Left ventricle myocardium superior (tissue), 1 donor: ENCODE measurements around the gene GART. TPM values are rescaled to one million over a fixed set of nuclear protein-coding genes. Genes with fewer than 3 reads are reported as not detected.
"Not testable (repeated sequence)": the region's sequence is repeated elsewhere in the genome, so short reads cannot be mapped to it uniquely, and the experiment has no call there.

ENCODE experiments used
- ATAC-seq: fragments of 200-7000 bp; cut with Tn5 transposase; one replicate; pipeline ENCODE4 v1.9.1; 2020; ENCODE audit warnings: mild to moderate bottlenecking, moderate library complexity
- DNase-seq: peaks from one replicate; pipeline ENCODE4 v3.0.0-alpha.2; 2020
- intact Hi-C: fragments of 100-400 bp; cut with micrococcal nuclease; formaldehyde crosslinking; loops from one replicate; pipeline ENCODE4 v1.11.0; 2022
- total RNA-seq: library from RNA; stranded (reverse); fragmentation: NEBNext Ultra II Directional; extraction: Animal tissue kit (Norgen Biotek cat#: 25700); gene quantifications from one replicate; pipeline ENCODE4 v1.2.1, GENCODE V29; 2021
- donor health status: DM: no; HTN: yes; CAD: no; lungs with severe emphysema.

GART gene
- total RNA-seq, 1 donor from 2014 or later = 33.4 TPM

DNA sequence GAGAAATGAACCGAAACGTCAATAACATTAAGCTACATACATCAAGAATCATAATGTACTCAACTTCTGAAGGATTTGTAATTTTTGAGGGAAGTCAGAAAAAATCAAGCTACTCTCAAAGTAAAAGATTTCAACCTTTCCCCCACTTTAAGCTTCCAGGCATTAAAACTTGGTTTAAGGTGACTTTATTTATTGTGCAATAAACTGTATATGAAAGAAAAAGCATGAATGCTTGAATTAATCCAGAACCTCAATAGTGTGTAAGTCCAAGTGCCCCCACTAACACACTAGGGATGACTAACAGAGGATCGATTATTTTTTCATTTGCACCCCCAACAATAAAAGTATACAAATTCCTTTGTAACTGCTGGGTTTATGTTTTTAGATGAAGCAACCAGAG, 10.9 kb downstream of the GART start:
- ATAC-seq (no peak), DNase-seq (no peak)
- intact Hi-C loops = no loop called here

DNA sequence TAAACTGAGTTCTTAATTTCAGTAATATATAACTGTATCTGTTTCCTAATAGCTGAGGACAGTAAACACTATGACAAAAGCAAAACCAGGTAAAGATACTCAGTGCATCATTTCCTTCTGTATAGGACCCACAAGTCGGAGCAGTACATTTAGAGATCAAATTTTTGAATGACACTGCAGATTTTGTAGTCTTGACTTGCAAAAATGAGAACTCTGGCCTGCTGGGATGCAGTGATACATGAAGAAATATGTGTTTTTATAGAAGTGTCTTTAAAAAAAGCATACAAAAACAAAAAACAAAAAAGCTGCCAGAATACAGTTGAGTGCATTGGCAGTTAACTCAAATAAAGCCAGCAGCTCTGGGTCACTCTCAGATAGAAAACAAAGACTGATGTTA, 19.0 kb downstream of the GART start:
- no peak for ATAC-seq
- intact Hi-C loops = no loop called here
- no peak for DNase-seq

DNA sequence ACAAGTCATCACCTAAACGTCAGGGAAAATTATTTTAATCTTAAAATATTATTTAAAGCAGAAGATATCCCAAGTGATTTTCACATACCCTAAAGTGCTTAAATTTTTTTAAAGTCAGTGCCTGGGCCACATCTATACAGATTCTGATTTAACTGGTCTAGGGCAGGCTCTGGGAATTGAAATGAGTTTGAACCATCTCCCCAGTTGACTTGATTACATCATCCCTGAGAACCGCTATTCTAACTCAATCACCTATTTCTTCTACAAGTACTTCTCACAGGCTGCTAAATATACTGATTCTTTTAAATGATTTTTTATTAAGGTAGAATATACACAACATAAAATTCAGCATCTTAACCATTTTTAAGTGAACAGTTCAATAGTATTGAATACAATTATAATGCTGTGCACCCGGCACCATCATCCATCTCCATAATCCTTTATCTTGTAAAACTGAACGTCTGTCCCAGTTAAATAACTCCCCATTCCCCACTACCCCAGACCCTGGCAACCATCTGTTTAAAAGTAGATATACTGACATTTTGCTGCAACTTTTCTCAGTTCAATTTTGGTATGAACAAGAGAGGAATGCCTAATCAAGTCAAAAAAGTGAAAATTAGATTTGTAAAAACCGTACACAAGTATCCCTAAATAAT, 19.5 kb downstream of the GART start:
- intact Hi-C loops = no loop called here
- DNase-seq (no peak), ATAC-seq (no peak)

DNA sequence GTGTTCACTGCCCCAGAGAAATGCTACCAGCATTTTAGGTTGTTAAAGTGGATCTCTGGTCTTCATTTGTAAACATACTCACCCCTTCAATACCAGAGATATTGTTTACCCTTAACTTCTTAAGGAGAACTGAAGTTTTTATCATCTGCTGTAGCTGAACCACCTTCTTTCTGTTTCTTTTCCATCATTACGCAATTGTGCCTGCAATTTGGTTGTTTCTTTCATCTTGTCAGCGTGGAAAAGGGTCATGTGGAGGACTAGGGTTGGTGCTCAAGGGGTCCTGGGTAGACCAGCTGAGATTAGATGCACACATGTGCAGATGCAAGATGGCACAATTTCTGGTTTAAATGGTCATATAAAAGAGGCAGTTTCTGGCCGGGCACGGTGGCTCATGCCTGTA, 23.0 kb downstream of the GART start:
- ATAC-seq (no peak), DNase-seq (no peak)
- intact Hi-C loops = no loop called here

DNA sequence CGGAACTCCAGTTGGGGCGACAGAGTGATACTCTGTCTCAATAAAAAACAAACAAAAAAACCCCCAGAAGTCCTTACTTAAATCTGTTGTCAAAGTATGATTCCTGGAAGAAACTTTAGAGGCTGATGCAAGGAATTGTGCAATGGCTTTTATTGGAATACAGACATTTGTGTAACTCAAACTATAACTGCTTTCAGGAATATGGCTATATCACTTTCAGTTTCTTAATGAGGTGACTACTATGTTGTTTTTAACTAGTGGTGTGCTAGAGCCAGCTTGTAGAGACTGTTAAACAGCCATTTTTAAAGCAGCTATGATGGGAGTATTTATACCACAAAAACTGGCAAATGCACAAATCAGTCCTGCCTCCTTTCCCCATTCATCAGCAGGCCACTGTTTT, 27.7 kb downstream of the GART start:
- ATAC-seq (no peak), DNase-seq (no peak)
- intact Hi-C loops = no loop called here

DNA sequence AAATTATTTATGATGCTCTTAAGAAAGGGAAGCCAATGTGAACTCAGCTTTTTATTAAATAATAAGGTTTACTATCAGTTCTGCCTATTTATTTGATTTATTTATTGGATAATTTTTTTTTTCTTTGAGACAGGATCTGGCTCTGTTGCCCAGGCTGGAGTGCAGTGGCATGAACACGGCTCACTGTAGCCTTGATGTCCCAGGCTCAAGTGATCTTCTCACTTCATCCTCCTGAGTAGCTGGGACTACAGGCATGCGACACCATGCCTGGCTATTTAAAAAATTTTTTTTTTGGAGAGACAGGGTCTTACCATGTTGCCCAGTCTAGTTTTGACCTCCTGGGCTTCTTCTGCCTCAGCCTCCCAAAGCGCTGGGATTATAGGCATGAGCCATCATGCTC, 29.4 kb downstream of the GART start:
- intact Hi-C loops = no loop called here
- no peak for ATAC-seq
- DNase-seq = no peak

DNA sequence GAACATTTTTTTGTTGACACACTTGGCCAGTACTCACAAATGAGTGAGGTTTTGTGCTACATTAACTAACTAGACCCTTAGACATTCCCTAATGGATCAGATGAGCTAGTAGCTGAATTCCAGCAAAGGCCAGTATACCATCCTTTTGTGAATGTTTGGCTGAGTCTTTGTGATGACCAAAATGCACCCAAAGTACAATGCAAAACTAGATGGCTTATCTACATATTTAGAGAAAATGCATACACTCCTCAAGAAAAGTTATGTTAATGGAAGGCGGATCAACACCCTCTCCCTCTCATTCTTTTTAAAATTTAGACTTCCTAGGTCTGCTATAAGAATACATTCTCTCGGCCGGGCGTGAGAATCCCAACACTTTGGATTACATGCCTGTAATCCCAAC, 30.3 kb downstream of the GART start:
- DNase-seq (no peak), ATAC-seq (no peak)
- intact Hi-C loops = no loop called here

DNA sequence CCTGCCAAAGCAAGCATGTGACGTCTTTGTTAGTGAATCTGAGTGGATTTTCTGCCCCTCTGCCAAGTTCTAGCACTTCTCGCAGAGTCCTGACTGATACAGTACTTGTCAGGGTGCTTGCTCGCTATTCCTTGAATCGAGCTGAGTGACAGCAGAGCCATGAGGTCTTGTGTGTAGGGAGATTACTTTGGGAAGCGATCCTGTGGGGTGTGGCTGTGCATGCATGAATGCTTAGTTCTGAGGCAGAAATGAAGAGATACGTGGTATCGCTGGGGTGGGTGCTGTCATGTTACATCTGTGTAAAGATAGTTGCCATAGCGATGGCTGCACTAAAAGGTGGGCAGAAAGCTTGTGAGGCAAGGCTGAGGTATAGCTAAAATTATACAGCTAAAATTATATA, 31.1 kb downstream of the GART start:
- ATAC-seq (no peak), DNase-seq (no peak)
- intact Hi-C loops = no loop called here

DNA sequence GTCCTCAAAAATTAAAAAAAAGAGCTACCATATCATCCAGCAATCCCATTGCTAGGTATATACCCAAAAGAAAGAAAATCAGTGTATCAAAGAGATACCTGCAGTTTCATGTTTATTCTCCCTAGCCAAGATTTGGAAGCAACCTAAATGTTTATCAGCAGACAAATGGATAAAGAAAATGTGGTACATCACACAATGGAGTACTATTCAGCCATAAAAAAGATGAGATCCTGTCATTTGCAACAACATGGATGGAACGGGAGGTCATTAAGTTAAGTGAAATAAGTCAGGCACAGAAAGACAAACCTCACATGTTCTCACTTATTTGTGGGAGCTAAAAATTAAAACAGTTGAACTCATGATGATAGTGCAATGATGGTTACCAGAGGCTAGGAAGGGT, 34.9 kb downstream of the GART start:
- DNase-seq, ATAC-seq, intact Hi-C loops: not testable (repeated sequence)

DNA sequence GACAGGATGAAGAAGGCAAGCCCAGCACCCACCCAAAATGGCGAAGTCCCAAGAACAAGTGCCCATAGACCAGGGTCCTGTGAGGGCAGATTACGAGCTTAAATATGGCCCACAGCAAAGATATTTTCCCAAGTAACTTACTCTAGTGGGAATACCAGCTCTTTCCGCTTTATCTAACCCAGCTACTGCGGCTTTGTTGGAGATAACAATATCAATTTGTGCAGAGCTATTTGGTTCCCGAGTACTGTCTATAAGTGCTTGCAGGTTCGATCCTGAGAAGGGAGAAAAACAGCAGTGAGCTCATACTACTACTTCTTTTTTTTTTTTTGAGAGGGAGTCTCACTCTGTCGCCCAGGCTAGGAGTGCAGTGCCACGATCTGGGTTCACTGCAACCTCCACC, 36.1 kb downstream of the GART start:
- ATAC-seq (no peak), DNase-seq (no peak)
- intact Hi-C loops = no loop called here

DNA sequence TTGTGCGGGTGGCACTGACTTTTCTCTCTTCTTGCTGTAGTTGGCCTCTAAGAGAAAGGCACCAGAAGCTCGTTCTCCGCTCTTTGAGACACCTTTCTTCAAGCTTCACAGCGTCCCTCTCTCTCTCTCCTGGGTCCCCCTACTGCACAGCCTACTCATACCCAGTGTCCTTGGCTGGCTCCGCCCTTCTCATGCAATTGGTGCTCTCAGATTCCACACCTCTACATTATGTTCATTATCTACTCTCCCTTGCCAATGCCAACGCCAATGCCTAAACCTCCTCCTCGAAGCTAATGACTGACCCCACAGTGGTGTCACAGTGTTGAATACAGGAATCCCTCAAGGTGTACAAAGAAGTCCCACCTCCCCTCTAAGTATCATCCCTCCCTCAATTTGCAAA, 45.6 kb downstream of the GART start:
- no peak for DNase-seq
- ATAC-seq = no peak
- intact Hi-C loops = no loop called here

DNA sequence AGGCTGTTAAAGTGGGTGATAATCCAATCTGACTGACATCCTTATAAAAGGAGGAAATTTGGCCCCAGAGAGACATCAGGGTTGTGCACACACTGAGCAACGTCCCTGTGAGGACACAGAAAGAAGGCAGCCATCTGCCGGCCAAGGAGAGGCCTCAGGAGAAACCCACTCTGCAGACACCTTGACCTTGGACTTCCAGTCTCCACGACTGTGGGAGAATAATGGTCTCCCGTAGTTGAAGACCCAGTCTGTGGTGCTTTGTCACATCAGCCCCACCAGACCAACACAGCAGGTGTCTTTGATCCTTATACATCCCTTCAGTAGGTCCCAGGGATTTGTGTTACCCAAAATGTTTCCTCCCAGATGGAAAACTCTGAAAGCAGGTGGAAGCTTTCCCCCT, 46.2 kb downstream of the GART start:
- intact Hi-C loops = no loop called here
- DNase-seq = no peak
- no peak for ATAC-seq

DNA sequence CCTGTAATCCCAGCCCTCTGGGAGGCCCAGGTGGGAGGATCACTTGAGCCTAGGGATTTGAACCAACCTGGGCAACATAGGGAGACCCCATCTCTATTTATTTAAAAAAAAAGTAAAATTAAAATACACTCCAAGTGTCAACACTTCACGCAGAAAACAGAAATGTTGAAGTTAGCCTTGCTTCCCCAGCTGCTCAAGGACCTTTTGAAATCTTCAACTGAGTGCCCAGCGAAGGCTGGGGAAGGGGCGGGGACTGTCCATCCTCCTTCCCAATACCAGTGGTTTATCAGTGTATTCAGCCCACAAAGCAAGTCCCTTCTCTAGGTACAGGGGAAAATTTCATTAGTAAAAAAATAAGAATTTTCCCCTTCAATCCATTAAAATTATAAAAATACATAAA, 48.2 kb downstream of the GART start:
- no peak for ATAC-seq
- no peak for DNase-seq

DNA sequence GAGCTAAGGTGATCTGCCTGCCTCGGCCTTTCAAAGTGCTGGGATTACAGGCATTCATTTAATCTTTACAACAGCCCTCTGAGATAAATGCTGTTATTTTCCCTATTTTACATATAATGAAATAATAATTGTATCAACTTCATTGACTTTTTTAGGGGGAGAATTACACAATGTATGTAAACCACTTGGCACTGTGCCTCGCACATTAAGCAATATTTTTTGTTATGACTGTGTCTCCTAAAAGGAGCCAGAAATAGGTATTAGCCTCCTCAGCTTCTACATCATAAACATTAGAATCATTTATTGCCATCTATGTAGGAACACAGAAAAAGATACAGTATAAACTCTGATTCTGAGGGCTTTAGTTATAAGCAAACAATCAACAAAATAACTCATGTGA, 49.3 kb downstream of the GART start:
- intact Hi-C loops = no loop called here
- no peak for ATAC-seq

More for the DNA sequence above, 48.2 kb downstream of the GART start:
- intact Hi-C loops = no loop called here

DNA sequence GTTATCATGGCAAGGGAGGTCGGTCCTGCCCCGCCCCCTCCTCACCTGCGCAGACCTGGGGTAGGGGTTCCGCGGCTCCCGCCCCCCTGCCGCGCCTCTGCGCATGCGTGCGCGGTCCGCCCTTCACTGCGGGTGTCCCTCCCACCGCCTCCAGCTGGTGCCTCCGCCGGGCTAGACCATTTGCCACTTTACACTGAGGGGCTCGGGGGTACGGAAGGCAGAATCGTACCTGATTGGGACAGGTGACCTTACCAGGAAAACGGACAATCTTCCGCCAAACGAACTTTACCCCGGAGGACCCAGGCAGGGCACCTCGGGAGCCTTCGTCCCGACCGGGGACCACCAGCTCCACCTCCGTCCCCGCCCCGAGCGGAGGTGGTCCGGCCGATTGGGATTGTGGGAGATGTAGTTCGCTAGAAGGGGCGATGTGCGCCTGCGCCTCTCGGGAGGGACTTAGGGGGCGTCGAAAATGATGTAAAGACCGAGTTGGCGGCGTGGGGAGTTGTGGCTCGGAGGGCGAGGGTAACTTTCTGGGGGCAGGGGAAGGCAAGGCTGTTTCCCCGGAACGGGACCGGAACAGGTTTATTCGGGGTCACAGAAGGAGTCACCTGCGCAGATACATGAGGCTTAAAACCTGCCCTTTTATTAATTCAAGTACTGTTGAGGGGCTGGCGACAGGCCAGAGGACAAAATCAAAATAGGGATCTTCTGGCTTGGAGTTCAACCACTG, 50.4 kb downstream of the GART start, which contains the start of gene DNAJC28:
DNAJC28 (minus strand) TSS at position 344 of the 730 bp plus-strand sequence. CDS start 2,323 bp downstream, outside the sequence.
- ATAC-seq = peak; percentile 99
- intact Hi-C loops = no loop called here
- DNase-seq = peak; percentile 96

More for the DNA sequence above, 49.3 kb downstream of the GART start:
- no peak for DNase-seq

DNA sequence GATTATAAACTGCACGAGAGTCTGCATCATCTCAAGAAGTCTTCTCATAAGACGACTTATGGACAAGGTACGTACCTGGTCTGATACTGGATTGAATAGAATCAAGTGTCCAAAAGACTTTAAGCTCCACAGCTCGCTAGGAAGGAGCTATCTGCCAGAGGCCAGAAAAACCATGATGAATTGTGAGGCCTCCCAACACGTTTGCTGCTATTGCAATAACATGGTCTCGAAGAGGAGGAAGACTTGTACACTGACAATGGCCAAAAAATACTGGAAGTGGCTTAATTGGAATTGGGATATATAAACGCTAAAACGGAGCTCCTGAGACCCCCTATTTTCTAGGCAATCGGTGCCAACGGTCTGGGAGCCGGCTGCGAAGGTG, 50.9 kb downstream of the GART start:
- ATAC-seq (peak; percentile 9), DNase-seq (no peak)
- intact Hi-C loops = no loop called here

DNA sequence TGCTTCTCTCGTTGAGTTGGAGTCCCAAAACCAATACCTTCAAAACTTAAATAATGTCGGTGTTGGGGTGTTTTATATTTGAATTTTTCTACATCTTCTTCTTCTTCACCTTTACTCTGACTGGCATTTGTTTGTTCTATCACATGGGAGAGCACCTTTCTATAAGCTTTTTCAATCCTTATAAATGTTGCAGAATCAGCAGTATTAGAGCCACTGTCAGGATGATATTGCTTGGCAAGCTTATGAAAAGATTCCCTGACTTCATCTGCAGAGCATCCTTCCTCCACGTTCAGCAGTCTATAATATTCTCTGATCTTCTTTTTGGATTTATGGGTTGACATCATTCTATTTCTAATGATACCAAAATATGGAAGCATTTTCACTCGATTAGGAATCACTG, 53.0 kb downstream of the GART start:
- no peak for ATAC-seq
- intact Hi-C loops = no loop called here
- DNase-seq = no peak

DNA sequence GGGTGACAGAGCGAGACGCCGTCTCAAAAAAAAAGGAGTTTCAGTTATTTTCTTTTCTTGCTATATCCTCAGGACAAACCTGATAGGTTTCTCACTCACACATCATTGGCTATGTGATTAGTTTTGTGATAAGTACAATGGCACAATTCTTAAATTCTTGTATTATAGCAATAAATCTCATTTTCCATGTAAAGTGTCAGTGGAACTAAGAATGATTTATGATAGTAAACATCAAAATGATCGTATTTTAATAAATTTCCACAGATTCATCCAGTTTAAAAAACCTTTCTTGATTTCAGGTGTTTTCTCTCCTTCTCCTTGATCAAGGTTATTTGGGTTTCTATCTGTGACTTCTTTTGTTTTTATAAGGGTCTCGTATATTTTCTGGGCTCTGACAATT, 53.9 kb downstream of the GART start:
- no peak for ATAC-seq
- intact Hi-C loops = no loop called here

DNA sequence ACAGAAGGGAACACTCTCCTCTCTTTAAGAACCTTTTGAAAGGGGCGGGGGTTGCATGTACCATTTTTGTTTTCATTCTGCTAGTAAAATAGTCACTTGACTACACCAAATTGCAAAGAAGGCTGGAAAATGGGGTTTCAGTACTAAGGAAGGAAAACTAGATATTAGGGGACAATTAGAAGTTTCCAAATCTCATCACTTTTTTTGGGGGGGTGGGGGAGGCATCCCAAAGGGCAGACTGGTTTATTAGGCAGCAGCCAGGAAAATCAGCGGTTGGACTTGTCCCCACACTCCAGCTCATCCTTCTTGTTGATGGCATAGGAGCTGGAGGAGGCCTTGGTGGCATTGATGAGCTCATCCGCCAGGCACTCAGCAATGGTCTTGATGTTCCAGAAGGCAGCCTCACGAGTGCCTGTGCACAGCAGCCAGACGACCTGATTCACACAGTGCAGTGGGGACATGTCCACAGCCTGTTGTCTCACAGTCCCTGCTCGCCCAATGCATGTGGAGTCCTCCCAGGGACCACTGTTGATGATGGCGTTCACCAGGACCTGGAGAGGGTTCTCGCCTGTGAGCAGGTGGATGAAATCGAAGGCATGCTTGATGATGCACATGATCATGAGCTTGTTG, 60.5 kb downstream of the GART start:
- no peak for ATAC-seq
- no peak for DNase-seq
- intact Hi-C loops = no loop called here

More for the DNA sequence above, 53.9 kb downstream of the GART start:
- DNase-seq = no peak

DNA sequence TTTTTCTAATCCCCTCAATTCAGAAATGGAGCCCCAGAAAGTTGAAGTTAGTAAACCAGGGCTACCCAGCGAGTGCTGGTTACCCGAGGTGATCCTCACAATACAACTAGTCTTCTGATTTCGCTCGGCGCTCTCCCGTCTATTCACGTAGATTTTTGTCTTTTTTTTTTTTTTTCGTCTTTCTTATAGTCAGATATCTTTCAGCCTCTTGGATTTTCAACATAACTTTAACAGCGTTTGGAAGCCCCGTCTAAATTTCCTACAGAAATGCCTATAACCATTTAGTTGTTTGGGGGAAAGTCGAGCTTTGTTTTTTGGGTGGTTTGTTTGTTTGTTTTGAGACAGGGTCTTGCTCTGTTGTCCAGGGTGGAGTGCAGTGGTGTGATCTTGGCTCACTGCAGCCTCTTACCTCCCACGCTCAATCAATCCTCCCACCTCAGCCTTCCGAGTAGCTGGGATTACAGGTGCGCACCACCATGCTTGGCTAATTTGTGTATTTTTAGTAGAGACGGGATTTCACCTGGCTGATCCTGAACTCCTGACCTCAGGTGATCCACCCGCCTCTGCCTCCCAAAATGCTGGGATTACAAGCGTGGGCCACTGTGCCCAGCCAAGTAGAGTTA, 61.3 kb downstream of the GART start:
- DNase-seq (no peak), ATAC-seq (no peak)
- intact Hi-C loops = no loop called here
